Epithelial cell of esophagus (primary cell): ENCODE data around the gene NDUFS6.

Source experiments
- DNase-seq: peaks from one replicate; pipeline ENCODE4 v3.0.0; 2010; ENCODE audit warnings: low read depth
- H3K4me3 ChIP-seq: 2 replicates; pipeline ENCODE4 v1.5.1; 2011; ENCODE audit warnings: mild to moderate bottlenecking, low read length, control low read depth
- CTCF ChIP-seq: IDR thresholded peaks from 2 replicates; pipeline ENCODE4 v1.5.1; 2011; ENCODE audit warnings: low read depth, mild to moderate bottlenecking, low read length, control low read depth, inconsistent platforms; ENCODE audit not compliant: insufficient read depth; ENCODE audit errors: missing control alignments

The NDUFS6 gene

GRCh38 chr5:1765880-1766235 is 35.3 kb upstream of the NDUFS6 start:
- no peak for DNase-seq
- H3K4me3 ChIP-seq = no peak overlapping the region
- no peak for TF ChIP-seq CTCF

GRCh38 chr5:1767524-1768282 is 33.5 kb upstream of the NDUFS6 start:
- no peak for DNase-seq
- no peak overlapping the region for H3K4me3 ChIP-seq
- no peak for TF ChIP-seq CTCF

- DNase-seq = no peak
- no peak for TF ChIP-seq CTCF
- no peak overlapping the region for H3K4me3 ChIP-seq
Observed at GRCh38 chr5:1768283-1769000, 32.8 kb upstream of the NDUFS6 start.

- TF ChIP-seq CTCF = no peak
- no peak for DNase-seq
- H3K4me3 ChIP-seq = no peak overlapping the region
Observed at GRCh38 chr5:1769017-1769640, 32.1 kb upstream of the NDUFS6 start.

GRCh38 chr5:1769752-1770442 is 31.3 kb upstream of the NDUFS6 start:
- H3K4me3 ChIP-seq = no peak overlapping the region
- DNase-seq = no peak
- no peak for TF ChIP-seq CTCF

GRCh38 chr5:1770443-1770802 is 30.8 kb upstream of the NDUFS6 start:
- H3K4me3 ChIP-seq = no peak overlapping the region
- DNase-seq = no peak
- TF ChIP-seq CTCF = no peak
